GM13977 (cell line): ENCODE measurements around the gene GMPR2.

Experiments used
- DNase-seq: peaks from one replicate; pipeline ENCODE4 v3.0.0; 2012; ENCODE audit warnings: low spot score
- CTCF ChIP-seq: IDR thresholded peaks from 2 replicates; pipeline ENCODE4 v1.5.1; 2012; ENCODE audit warnings: mild to moderate bottlenecking, control low read depth; ENCODE audit not compliant: insufficient read depth; ENCODE audit errors: extremely low read depth, missing control alignments
- in situ Hi-C: fragments of 300-500 bp; cut with MboI; formaldehyde crosslinking; loops from one replicate; pipeline ENCODE4 v1.12.0; 2022; ENCODE audit warnings: low sequenced_read_pairs, low pct_unique_long_range_greater_than_20kb, mixed read lengths, inconsistent platforms; ENCODE audit not compliant: unreplicated experiment

The GMPR2 gene

GRCh38 chr14:24187539-24187915 lies 45.2 kb upstream of the GMPR2 start:
- in situ Hi-C loops = no loop called here
- no peak for TF ChIP-seq CTCF
- DNase-seq = no peak

DNA sequence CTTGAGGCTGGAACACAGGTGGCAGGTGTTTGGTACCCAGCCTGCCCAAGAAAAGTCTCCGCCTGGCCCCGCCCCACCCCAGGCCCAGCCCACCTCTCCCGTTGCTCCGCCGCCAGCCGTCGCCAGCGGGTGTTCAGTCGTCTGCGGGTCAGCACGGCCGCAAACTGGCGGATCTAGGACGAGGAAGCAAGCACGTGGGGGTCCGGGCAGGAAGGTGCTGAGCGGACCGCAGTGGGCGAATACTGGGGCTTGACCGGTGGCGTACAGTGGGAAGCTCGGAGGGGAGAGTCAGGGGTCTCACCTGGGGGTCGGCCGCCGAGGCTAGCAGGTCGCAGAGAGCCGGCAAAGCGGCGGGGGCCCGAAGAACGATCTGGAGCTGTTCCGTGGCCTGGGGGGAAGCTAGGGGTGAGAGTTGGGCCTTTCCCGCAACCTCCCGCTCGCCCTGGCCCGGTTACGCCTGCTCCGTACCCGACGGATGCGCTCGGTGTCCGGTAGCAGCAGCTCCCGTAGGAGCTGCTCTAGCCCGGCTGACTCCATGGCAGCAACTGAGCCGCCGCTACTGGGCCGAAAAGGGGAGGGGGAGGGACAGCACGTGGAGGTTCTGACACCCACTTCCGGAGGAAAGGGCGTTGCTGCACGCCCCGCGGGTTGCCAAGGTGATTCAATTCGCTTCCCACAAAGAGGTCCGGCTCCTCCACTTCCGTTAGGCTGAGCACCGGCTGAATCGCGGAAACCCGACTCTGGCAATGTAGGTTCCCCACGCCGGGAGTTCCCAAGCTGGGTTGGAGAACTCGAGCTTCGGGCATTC lies 44.3 kb upstream of the GMPR2 start, which contains the start of gene IPO4:
Gene IPO4 (minus strand): TSS at position 566 of the 808 bp plus-strand sequence. CDS start 29 bp downstream, at position 537.
- in situ Hi-C loops = no loop called here
- peak; percentile 99 for DNase-seq
- TF ChIP-seq CTCF = no peak

DNA sequence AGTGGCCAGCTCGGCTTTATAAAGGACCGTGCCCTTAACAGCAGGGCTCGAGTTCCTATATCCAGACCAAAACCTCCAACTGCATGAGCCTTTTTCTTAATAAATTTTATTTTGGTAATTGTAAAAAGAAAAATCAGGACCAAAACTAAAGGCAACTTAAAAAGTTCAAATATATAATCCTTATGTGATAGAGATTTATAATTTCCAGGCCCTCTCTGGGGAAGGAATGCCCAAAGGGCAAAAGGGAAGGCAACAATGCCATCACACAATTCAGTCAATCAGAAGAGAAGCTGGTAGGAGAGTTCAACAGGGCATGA lies 43.7 kb upstream of the GMPR2 start:
- in situ Hi-C loops = no loop called here
- no peak for DNase-seq
- no peak for TF ChIP-seq CTCF

GRCh38 chr14:24189460-24189859 lies 43.3 kb upstream of the GMPR2 start:
- in situ Hi-C loops = no loop called here
- no peak for TF ChIP-seq CTCF
- no peak for DNase-seq

DNA sequence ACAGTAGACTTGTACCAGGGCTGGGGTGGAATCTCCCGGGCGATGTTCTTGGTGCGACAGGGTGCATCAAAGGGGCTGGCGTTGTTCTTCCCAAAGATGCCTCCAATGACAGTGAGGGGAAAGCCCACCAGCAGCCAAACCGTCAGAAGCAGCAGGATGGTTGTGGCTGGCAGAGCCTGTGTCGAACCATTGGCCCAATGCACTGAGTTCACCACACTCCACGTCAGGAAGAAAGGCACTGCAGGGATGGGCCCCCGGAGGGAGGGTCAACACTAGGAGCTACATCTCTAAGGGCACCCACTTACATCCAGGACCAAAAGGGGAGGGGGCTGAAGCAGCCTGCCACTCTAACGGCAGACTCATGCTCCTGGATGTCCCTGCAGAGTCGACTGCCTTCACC lies 42.3 kb upstream of the GMPR2 start:
- DNase-seq = no peak
- in situ Hi-C loops = no loop called here
- TF ChIP-seq CTCF = no peak

DNA sequence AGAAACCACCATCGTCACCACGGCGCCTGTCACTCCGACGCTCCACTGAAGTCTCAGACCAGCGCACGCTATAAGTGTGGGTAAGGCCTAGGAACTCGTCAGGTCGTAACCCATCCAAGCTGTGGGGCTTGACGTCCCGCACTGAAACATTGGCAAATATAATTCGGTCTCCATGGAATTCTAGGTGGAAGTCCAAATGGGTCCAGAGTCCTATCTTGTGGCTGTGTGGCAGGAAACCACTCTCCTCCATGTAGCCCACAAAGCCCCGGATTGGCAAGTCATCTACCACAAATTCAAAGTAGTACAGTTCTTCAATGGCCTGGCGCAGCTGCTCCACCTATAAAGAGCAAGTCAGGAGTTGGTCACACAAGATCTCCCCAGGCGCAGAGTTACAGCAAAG lies 39.8 kb upstream of the GMPR2 start:
- DNase-seq = no peak
- in situ Hi-C loops = no loop called here
- TF ChIP-seq CTCF = no peak
